B cell (primary cell): ENCODE data around the gene ASPSCR1. TPM values are rescaled to one million over a fixed set of nuclear protein-coding genes. Genes with fewer than 3 reads are reported as not detected.

Experiments used
- ATAC-seq: fragments of 200-7000 bp; cut with Tn5 transposase; one replicate; pipeline ENCODE4 v1.10.0; 2021; ENCODE audit warnings: low read depth, mild to moderate bottlenecking, moderate number of reproducible peaks, moderate library complexity
- CTCF ChIA-PET: fragments of 350-600 bp; sonication (Branson Sonifier 250); formaldehyde crosslinking; loops from one replicate; lab custom pipeline; 2021; ENCODE audit warnings: antibody characterized with exemption, inconsistent platforms; lab: Charles Lee
- POLR2A ChIA-PET: fragments of 350-600 bp; sonication (Branson Sonifier 250); formaldehyde crosslinking; loops from one replicate; lab custom pipeline; 2021; ENCODE audit warnings: antibody characterized with exemption; lab: Charles Lee
- DNase-seq: peaks from one replicate; pipeline ENCODE4 v3.0.0; 2013
- H2AFZ ChIP-seq: 2 replicates; pipeline ENCODE4 v1.6.1; 2012; ENCODE audit warnings: mild to moderate bottlenecking, low read depth, low read length; ENCODE audit not compliant: insufficient read depth, poor library complexity, severe bottlenecking
- H3K27ac ChIP-seq, 2 donors: 1 replicate in 1 of 2; 2 replicates in 1 of 2; pipeline ENCODE4 v1.5.1; 2012 to 2013; ENCODE audit warnings: low read length in 2 of 2, mild to moderate bottlenecking in 2 of 2, moderate library complexity in 1 of 2
- H3K27me3 ChIP-seq, 4 experiments: fragments of 200-600 bp in 1 of 4; sonication (generic) in 1 of 4; replicated peaks in 1 of 4; 1 replicate in 2 of 4; 2 replicates in 2 of 4; pipeline versions ENCODE4 v1.6.1 to v1.7.0; 2013 to 2016; ENCODE audit warnings: low read length in 3 of 4, mild to moderate bottlenecking in 2 of 4, mixed read lengths in 1 of 4, moderate library complexity in 1 of 4; ENCODE audit not compliant: insufficient read depth in 4 of 4, control insufficient read depth in 3 of 4; ENCODE audit errors: control extremely low read depth in 1 of 4
- H3K36me3 ChIP-seq, 2 experiments: replicated peaks in 1 of 2; 1 replicate in 1 of 2; 2 replicates in 1 of 2; pipeline versions ENCODE4 v1.6.1 to v1.7.1; 2013; ENCODE audit warnings: low read length in 1 of 2; ENCODE audit not compliant: insufficient read depth in 2 of 2, control insufficient read depth in 1 of 2; ENCODE audit errors: control extremely low read depth in 1 of 2, extremely low read depth in 1 of 2
- H3K4me1 ChIP-seq, 2 donors: fragments of 200-600 bp in 1 of 2; sonication (generic) in 1 of 2; 1 replicate in 1 of 2; 2 replicates in 1 of 2; pipeline versions ENCODE4 v1.5.1 to v1.6.1; 2013 to 2017; ENCODE audit warnings: low read length in 2 of 2; ENCODE audit not compliant: control insufficient read depth in 2 of 2, insufficient read depth in 2 of 2
- H3K4me2 ChIP-seq: replicated peaks from 2 replicates; pipeline ENCODE3; 2012; ENCODE audit warnings: mild to moderate bottlenecking, low read depth, low read length; ENCODE audit not compliant: poor library complexity, severe bottlenecking
- H3K4me3 ChIP-seq, 5 experiments: fragments of 200-600 bp in 1 of 5; sonication (generic) in 1 of 5; 1 replicate in 3 of 5; 2 replicates in 2 of 5; pipeline versions ENCODE4 v1.5.1 to v1.7.0; 2011 to 2016; ENCODE audit warnings: low read length in 4 of 5, mild to moderate bottlenecking in 4 of 5, low read depth in 2 of 5, control low read depth in 1 of 5, moderate library complexity in 1 of 5; ENCODE audit not compliant: insufficient read depth in 1 of 5; ENCODE audit errors: control extremely low read depth in 1 of 5, extremely low read depth in 1 of 5
- H3K79me2 ChIP-seq: fragments of 200-600 bp; sonication (generic); one replicate; pipeline ENCODE4 v1.6.0; 2016; ENCODE audit warnings: low read length; ENCODE audit not compliant: control insufficient read depth, insufficient read depth
- H3K9ac ChIP-seq: fragments of 200-600 bp; sonication (generic); 2 replicates; pipeline ENCODE4 v1.6.1; 2017; ENCODE audit warnings: mild to moderate bottlenecking, low read length, moderate library complexity
- H3K9me3 ChIP-seq, 3 donors: one replicate each; pipeline versions ENCODE4 v1.6.1 to v1.7.1; 2013; ENCODE audit warnings: low read length in 2 of 3; ENCODE audit not compliant: control insufficient read depth in 2 of 3, insufficient read depth in 1 of 3; ENCODE audit errors: control extremely low read depth in 1 of 3
- H4K20me1 ChIP-seq: 2 replicates; pipeline ENCODE4 v1.6.0; 2012; ENCODE audit warnings: mild to moderate bottlenecking, low read length; ENCODE audit not compliant: insufficient read depth, control insufficient read depth, poor library complexity, severe bottlenecking
- H3K27ac Mint-ChIP-seq: one replicate; pipeline ENCODE4 v1.8.0; 2021; ENCODE audit warnings: mixed read lengths
- H3K27me3 Mint-ChIP-seq: one replicate; pipeline ENCODE4 v1.8.0; 2021; ENCODE audit warnings: mixed read lengths
- H3K4me1 Mint-ChIP-seq: one replicate; pipeline ENCODE4 v1.8.0; 2021; ENCODE audit warnings: mixed read lengths
- H3K4me3 Mint-ChIP-seq: one replicate; pipeline ENCODE4 v1.8.0; 2021; ENCODE audit warnings: mixed read lengths
- H3K9me3 Mint-ChIP-seq: one replicate; pipeline ENCODE4 v1.8.0; 2022; ENCODE audit warnings: mixed read lengths; ENCODE audit not compliant: insufficient read depth
- CTCF ChIP-seq: fragments of 200-600 bp; IDR thresholded peaks from one replicate; pipeline ENCODE4 v1.8.0; 2022; ENCODE audit warnings: antibody characterized with exemption, mild to moderate bottlenecking
- EZH2 ChIP-seq: IDR thresholded peaks from 2 replicates; pipeline ENCODE4 v1.6.1; 2012; ENCODE audit warnings: borderline replicate concordance, low read depth, mild to moderate bottlenecking, moderate library complexity, low read length; ENCODE audit not compliant: insufficient read depth, poor library complexity, severe bottlenecking
- WGBS: methylation state at CpG from one replicate; pipeline ENCODE4 v1.1.5; 2013; ENCODE audit warnings: missing lambda C conversion rate; ENCODE audit not compliant: insufficient coverage; 5-methylcytosine and 5-hydroxymethylcytosine counted together
- intact Hi-C: fragments of 100-400 bp; cut with micrococcal nuclease; formaldehyde crosslinking; loops from one replicate; pipeline ENCODE4 v1.10.0; 2022
- polyA plus RNA-seq: library from polyadenylated mRNA; depleted of rRNA; stranded (reverse); fragments of >200 nt; gene quantifications from 2 replicates; pipeline ENCODE4 v1.2.3, GENCODE V29; 2012
- total RNA-seq, 2 donors: library from RNA; stranded (reverse); fragments of 120-200 nt in 1 of 2; gene quantifications; 1 replicate in 1 of 2; 2 replicates in 1 of 2; pipeline versions ENCODE4 v1.2.3 to v1.2.4, GENCODE V29; 2013 to 2022

The ASPSCR1 gene
- total and polyA plus RNA-seq, 2 donors (not counting 1 experiment from before 2014, with no cell fraction given): 34.0 to 46.7 TPM

DNA sequence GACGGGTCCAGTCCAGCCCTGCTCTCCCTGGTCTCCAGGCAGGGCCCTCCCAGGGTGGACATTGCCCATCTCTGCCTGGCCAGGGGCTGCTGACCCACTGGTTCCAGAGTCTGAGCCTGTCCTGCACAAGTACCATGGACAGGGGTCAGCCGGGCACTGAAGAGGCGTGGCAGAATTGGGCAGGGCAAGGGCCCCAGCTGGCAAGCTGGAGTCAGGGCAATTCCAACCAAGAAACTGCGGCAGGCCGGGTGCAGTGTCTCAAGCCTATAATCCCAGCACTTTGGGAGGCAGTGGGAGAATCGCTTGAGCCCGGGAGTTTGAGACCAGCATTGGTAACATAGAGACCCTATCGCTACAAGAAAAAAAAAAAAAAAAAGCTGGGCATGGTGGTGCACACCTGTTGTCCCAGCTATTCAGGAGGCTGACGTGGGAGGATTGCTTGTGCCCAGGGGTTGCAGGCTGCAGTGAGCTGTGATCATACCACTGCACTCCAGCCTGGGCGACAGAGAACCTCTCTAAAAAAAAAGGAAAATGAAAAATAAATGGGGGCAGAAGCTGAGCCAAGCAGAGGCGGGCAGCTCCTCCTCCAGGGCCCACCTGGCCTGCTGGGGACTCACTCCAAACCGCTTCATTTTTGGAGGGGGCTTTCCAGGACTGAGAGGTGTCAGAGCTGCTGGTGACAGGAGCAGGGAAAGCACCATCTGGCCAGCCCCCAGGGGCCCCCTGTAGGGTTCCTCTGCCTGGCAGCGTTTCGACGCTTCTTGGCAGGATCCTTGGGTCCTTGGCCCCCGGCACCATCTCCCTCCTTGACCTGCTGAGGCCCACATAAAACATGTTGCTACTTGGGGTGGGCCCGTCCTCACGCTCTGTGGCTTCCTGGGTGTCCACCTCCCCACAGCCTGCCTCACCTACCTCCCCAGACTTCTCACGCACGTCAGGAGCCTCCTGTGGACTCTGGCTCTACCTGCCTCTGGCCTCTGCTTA, 47.0 kb upstream of the ASPSCR1 start:
- POLR2A ChIA-PET: interaction anchor here (0.6 to 0.7 kb wide), 2 partner anchors 13 to 245 kb away, joined by 3 to 8 read pairs; no protein-coding TSS in a partner anchor
- intact Hi-C loops: no loop called here
- H3K9ac ChIP-seq: no peak overlapping the region
- no peaks in the 10 kb centered on the region for H3K9me3 Mint-ChIP-seq
- no peak overlapping the region for H3K4me2 ChIP-seq
- H3K9me3 ChIP-seq: no peaks in the 10 kb centered on the region
- DNase-seq (no peak), ATAC-seq (no peak)
- H3K79me2 ChIP-seq: peaks cover 18% of the 10 kb centered on the region
- CTCF ChIA-PET: interaction anchor here (0.5 kb wide), 1 partner anchor 85 kb away, joined by 3 read pairs; no protein-coding TSS in a partner anchor
- H3K27me3 ChIP-seq: peaks cover 0 to 23% (median 9%) of the 10 kb centered on the region in 4 experiments
- H3K27ac ChIP-seq: no peak overlapping the region
- no peak overlapping the region for H2AFZ ChIP-seq
- peaks cover 11% of the 10 kb centered on the region for H3K4me1 Mint-ChIP-seq
- H3K27me3 Mint-ChIP-seq: peaks cover 10% of the 10 kb centered on the region
- no peaks in the 10 kb centered on the region for H3K36me3 ChIP-seq
- WGBS: 65% methylated on average over 18 of the region's 20 CpGs
- peaks cover 18 to 22% of the 10 kb centered on the region in 2 donors for H3K4me1 ChIP-seq
- no peak overlapping the region for H3K4me3 ChIP-seq
- TF ChIP-seq EZH2: no peak
- no peak for TF ChIP-seq CTCF
- H3K27ac Mint-ChIP-seq: no peak overlapping the region
- H3K4me3 Mint-ChIP-seq: no peak overlapping the region
- peaks cover 10% of the 10 kb centered on the region for H4K20me1 ChIP-seq

GRCh38 chr17:81931189-81931556, 46.3 kb upstream of the ASPSCR1 start:
- Mint-ChIP-seq H3K27ac (no peak overlapping the region), H3K27me3 (peaks cover 10% of the 10 kb centered on the region), H3K4me3 (no peak overlapping the region), H3K4me1 (peaks cover 10% of the 10 kb centered on the region), H3K9me3 (no peaks in the 10 kb centered on the region)
- Histone ChIP-seq H3K4me1 (peaks cover 14 to 17% of the 10 kb centered on the region in 2 donors), H3K9ac (no peak overlapping the region), H2AFZ (no peak overlapping the region), H3K9me3 (no peaks in the 10 kb centered on the region), H3K36me3 (no peaks in the 10 kb centered on the region), H3K27ac (no peak overlapping the region), H3K4me2 (no peak overlapping the region), H3K4me3 (no peak overlapping the region), H4K20me1 (peaks cover 3% of the 10 kb centered on the region), H3K79me2 (peaks cover 10% of the 10 kb centered on the region), H3K27me3 (peaks cover 0 to 23% (median 9%) of the 10 kb centered on the region in 4 experiments)
- DNase-seq (no peak), ATAC-seq (no peak)
- WGBS: 83% methylated on average over 12 of the region's 13 CpGs
- ChIA-PET CTCF (no interaction called here), POLR2A (no interaction called here)
- TF ChIP-seq CTCF (no peak), EZH2 (no peak)
- intact Hi-C loops: no loop called here
